Measurements from ENCODE around the gene CDKL4. TPM values are rescaled to one million over a fixed set of nuclear protein-coding genes. Genes with fewer than 3 reads are reported as not detected.
"Not testable (repeated sequence)": the region's sequence is repeated elsewhere in the genome, so short reads cannot be mapped to it uniquely, and the experiment has no call there.

Gene CDKL4
- polyA plus RNA-seq = under 1 TPM in 1 of 3 donors, not detected in 2; 0.06 TPM

DNA sequence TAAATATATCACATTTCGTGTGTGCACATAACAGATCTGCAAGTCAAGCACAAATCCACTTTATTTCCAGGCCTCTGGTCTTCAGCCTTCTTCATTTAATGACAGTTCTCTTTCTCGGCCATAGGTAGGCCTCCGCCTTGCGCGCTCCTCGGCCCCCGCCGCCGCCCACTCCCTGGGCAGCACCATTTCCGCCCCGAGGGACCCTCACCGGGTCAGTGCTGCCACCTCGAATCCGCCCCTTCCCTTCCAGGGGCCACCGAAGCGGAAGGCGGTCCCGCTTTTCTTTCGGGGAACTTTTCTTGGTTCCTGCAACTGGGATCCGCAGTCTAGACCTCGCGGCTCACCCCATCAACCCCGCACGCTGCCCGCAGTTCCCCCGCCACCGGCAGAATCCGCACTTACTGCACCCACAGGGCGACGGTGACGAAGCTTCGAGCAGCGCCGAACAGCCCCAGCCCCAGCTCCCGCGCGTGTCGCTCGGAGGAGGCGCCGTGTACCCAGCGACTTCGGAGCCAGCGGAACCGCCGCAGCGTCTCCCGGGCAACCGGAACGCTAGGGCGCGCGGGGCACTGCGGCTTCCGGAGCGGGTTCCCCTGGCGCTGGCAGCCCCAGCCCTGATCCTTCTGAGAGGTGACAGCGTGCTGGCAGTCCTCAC, at the start of gene CDKL4:
TSS of gene CDKL4 (minus strand) at position 502 of the 655 bp plus-strand sequence.
- H3K27ac ChIP-seq (ENCODE audit: low read depth, low read length) = no peak within 1 kb of the TSS
- 63 to 67% (median 64%) methylated on average over 58 of the region's 58 CpGs for WGBS, 3 donors

DNA sequence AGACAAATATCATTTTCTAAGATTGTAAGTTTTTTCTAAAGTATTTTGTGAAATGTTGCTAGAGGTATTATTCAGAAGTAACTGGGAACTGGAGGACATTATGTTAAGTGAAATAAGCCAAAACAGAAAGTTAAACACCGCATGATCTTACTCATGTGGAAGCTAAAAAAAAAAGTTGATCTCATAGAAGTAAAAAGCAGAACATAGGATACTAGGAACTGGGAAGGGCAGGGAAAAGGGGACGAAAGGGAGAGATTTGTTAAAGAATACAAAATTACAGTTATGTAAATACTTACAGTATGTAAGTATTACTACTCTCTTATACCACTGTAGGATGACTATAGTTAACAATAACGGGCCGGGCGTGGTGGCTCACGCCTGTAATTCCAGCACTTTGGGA, 46.7 kb upstream of the CDKL4 start:
- no peak overlapping the region for H3K27ac ChIP-seq (ENCODE audit: low read depth, low read length)
- 94 to 98% (median 97%) methylated on average over 6 of the region's 6 CpGs for WGBS, 3 donors

- no peak overlapping the region for H3K27ac ChIP-seq (ENCODE audit: low read depth, low read length)
These were observed 45.8 kb upstream of the CDKL4 start for GRCh38 chr2:39289609-39290008.

DNA sequence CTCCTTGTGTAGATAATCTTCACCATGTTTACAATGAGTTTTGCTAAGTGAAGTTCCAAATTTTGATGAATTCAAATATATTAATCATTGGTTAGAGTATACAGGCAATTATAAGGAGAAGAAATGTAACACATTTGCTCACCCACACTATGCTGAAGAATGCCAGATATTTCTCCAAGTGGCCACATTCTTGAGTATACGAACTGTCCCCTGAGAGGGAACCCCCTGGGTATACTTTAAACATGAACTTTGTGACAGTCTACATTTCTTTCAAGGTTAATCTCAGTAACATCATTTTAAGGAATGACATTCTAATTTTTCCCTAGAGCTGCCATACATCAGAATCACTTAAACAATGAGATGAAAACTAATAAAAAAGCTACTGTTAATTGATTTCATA, 39.8 kb upstream of the CDKL4 start:
- no peak overlapping the region for H3K27ac ChIP-seq (ENCODE audit: low read depth, low read length)
- WGBS, 3 donors = 71 to 93% (median 86%) methylated on average over 1 of the region's 1 CpG

GRCh38 chr2:39281391-39281790, 37.6 kb upstream of the CDKL4 start:
- no peak overlapping the region for H3K27ac ChIP-seq (ENCODE audit: low read depth, low read length)
- WGBS, 3 donors = 85 to 96% (median 94%) methylated on average over 3 of the region's 3 CpGs

- H3K27ac ChIP-seq (ENCODE audit: low read depth, low read length) = no peak overlapping the region
- 82 to 100% (median 96%) methylated on average over 1 of the region's 1 CpG for whole genome bisulfite sequencing, 3 donors
These were observed 31.2 kb upstream of the CDKL4 start for GRCh38 chr2:39275016-39275415.

DNA sequence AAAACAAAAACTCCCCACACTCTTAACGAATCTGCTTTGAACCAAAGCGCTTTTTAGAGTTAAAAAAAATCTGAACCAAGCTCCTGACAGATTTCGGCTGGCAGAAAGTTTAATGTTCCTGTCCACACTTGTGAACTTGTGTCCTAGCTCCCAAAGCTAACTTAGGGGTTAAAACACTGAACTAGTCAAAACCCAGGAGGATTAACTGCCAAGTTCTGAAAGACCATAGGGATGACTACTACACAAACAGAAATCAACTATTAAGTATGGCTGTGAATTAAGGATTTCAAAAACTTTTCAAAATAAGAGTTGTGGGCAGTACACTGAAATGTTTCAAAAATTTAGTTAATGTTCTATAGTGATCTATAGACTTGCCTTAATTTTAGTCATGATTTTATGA, 26.2 kb upstream of the CDKL4 start:
- 84 to 89% (median 84%) methylated on average over 3 of the region's 3 CpGs for WGBS, 3 donors
- H3K27ac ChIP-seq (ENCODE audit: low read depth, low read length) = no peak overlapping the region

- WGBS, 3 donors = 93 to 98% (median 97%) methylated on average over 3 of the region's 3 CpGs
These were observed 23.2 kb upstream of the CDKL4 start for GRCh38 chr2:39266916-39267434.

GRCh38 chr2:39266139-39266805, 22.5 kb upstream of the CDKL4 start:
- 86 to 95% (median 87%) methylated on average over 3 of the region's 3 CpGs for whole genome bisulfite sequencing, 3 donors
- H3K27ac ChIP-seq (ENCODE audit: low read depth, low read length) = no peak overlapping the region

More at GRCh38 chr2:39266916-39267434, 23.2 kb upstream of the CDKL4 start:
- H3K27ac ChIP-seq (ENCODE audit: low read depth, low read length) = no peak overlapping the region

- H3K27ac ChIP-seq (ENCODE audit: low read depth, low read length) = no peak overlapping the region
- WGBS, 3 donors = 79 to 91% (median 86%) methylated on average over 2 of the region's 2 CpGs
These were observed 21.5 kb upstream of the CDKL4 start for GRCh38 chr2:39265315-39265714.

- no peak overlapping the region for H3K27ac ChIP-seq (ENCODE audit: low read depth, low read length)
- 84 to 94% (median 92%) methylated on average over 1 of the region's 1 CpG for WGBS, 3 donors
These were observed 21.0 kb upstream of the CDKL4 start for GRCh38 chr2:39264733-39265132.

- 95 to 98% (median 96%) methylated on average over 4 of the region's 4 CpGs for WGBS, 3 donors
- no peak overlapping the region for H3K27ac ChIP-seq (ENCODE audit: low read depth, low read length)
These were observed 16.3 kb upstream of the CDKL4 start for GRCh38 chr2:39260087-39260486.

DNA sequence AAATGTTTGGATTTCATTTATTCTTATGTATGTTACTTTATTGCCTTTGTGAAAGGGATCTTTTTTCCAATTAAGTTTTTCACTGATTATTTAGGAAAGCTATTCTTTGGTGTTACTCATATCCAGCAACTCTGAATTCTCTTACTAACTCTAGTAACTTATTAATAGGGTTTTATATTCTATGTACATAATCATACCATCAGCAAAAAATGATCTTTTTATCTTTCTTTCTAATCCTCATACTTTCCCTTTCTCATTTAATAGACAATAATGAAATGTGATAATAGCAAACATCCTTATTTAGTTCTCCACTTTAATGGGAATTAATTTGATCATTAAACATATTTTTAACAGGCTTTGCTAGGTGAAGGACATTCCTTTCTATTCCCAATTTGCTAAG, 12.3 kb upstream of the CDKL4 start:
- no peak overlapping the region for H3K27ac ChIP-seq (ENCODE audit: low read depth, low read length)

GRCh38 chr2:39252888-39253518, 9.2 kb upstream of the CDKL4 start:
- WGBS, 3 donors = 90 to 94% (median 91%) methylated on average over 18 of the region's 18 CpGs
- H3K27ac ChIP-seq (ENCODE audit: low read depth, low read length) = no peak overlapping the region

GRCh38 chr2:39247512-39248043, 3.8 kb upstream of the CDKL4 start:
- WGBS, 3 donors = 74 to 90% (median 76%) methylated on average over 6 of the region's 6 CpGs
- no peak overlapping the region for H3K27ac ChIP-seq (ENCODE audit: low read depth, low read length)

DNA sequence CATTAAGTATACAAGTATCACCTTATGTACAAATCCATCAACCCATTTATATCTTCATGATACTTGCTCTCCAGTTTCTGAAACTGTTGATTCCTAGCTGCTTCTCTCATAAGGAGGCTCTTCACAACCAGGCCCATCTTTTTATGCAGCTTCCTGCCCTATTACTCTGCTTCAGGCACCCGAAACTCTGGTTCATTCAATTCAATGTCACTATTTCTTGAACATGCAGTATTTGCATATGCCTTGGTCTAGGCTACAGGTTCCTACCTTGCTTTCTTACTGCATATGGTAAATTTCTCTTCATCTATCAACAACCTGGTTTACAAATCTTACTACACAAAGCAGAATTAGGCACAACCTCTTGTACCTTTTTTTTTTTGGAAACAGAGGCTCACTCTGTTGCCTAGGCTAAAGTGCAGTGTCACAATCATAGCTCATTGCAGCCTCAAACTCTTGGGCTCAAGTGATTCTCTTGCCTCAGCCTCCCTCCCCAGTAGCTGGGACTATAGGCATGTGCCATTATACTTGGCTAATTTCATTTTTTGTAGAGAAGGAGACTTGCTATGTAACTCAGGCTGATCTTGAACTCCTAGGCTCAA, 2.7 kb upstream of the CDKL4 start:
- WGBS, 3 donors = 87 to 91% (median 89%) methylated on average over 1 of the region's 1 CpG
- no peak overlapping the region for H3K27ac ChIP-seq (ENCODE audit: low read depth, low read length)

DNA sequence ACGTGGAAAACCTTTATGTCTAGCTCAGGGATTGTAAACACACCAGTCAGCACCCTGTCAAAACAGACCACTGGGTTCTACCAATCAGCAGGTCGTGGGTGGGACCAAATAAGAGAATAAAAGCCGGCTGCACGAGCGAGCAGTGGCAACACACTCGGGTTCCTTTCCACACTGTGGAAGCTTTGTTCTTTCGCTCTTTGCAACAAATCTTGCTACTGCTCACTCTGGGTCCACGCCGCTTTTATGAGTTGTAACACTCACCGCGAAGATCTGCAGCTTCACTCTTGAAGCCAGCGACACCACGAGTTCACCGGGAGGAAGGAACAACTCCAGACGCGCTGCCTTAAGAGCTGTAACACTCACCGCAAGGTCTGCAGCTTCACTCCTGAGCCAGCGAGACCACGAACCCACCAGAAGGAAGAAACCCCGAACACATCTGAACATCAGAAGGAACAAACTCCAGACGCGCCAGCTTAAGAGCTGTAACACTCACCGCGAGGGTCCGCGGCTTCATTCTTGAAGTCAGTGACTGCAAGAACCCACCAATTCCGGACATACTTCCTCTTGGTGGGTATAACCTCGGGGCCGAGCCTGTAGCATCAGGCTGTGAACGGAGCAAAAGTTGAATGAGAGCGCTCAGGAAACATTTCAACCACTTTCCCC, 1.3 kb upstream of the CDKL4 start:
- not testable (repeated sequence) for H3K27ac ChIP-seq (ENCODE audit: low read depth, low read length)
- WGBS, 3 donors = 70 to 81% (median 71%) methylated on average over 31 of the region's 31 CpGs

GRCh38 chr2:39244241-39244862, 582 bp upstream of the CDKL4 start:
- 89 to 97% (median 89%) methylated on average over 29 to 39 of the region's 39 CpGs for WGBS, 3 donors
- H3K27ac ChIP-seq (ENCODE audit: low read depth, low read length) = not testable (repeated sequence)

All from adipose tissue (tissue), 3 donors.